H9 (cell line): ENCODE data around the gene TNIP1. TPM values are rescaled to one million over a fixed set of nuclear protein-coding genes. Genes with fewer than 3 reads are reported as not detected.

Experiments
- DNase-seq: peaks from one replicate; pipeline ENCODE4 v3.0.0-alpha.2; 2017
- H2AFZ ChIP-seq: one replicate; pipeline ENCODE4 v1.6.1; 2013; ENCODE audit warnings: mild to moderate bottlenecking, low read length, control low read depth, moderate library complexity
- H2AK5ac ChIP-seq: 2 replicates; pipeline ENCODE4 v1.6.1; 2013; ENCODE audit warnings: low read length, control low read depth, mixed read lengths; ENCODE audit not compliant: insufficient read length
- H2BK120ac ChIP-seq: one replicate; pipeline ENCODE4 v1.6.1; 2013; ENCODE audit warnings: low read depth, mild to moderate bottlenecking, low read length, control low read depth, inconsistent platforms; ENCODE audit not compliant: poor library complexity, severe bottlenecking
- H2BK12ac ChIP-seq: 2 replicates; pipeline ENCODE4 v1.6.1; 2013; ENCODE audit warnings: low read length, control low read depth, mixed read lengths, low read depth; ENCODE audit not compliant: insufficient read length
- H2BK15ac ChIP-seq: 2 replicates; pipeline ENCODE4 v1.6.1; 2013; ENCODE audit warnings: low read depth, low read length, control low read depth
- H2BK20ac ChIP-seq: one replicate; pipeline ENCODE4 v1.6.1; 2013; ENCODE audit warnings: low read depth, mild to moderate bottlenecking, low read length, control low read depth, inconsistent platforms; ENCODE audit not compliant: poor library complexity, severe bottlenecking
- H2BK5ac ChIP-seq: 2 replicates; pipeline ENCODE4 v1.6.1; 2013; ENCODE audit warnings: low read length, control low read depth, mixed read lengths; ENCODE audit not compliant: insufficient read length
- H3K14ac ChIP-seq: 2 replicates; pipeline ENCODE4 v1.6.1; 2013; ENCODE audit warnings: low read length, control low read depth; ENCODE audit not compliant: insufficient read depth
- H3K18ac ChIP-seq: 2 replicates; pipeline ENCODE4 v1.6.1; 2013; ENCODE audit warnings: low read depth, mild to moderate bottlenecking, mixed read lengths, low read length, control low read depth; ENCODE audit not compliant: insufficient read length
- H3K23ac ChIP-seq: 2 replicates; pipeline ENCODE4 v1.6.1; 2013; ENCODE audit warnings: low read length, control low read depth, mixed read lengths, low read depth; ENCODE audit not compliant: insufficient read length
- H3K23me2 ChIP-seq: 2 replicates; pipeline ENCODE4 v1.6.1; 2013; ENCODE audit warnings: low read depth, mild to moderate bottlenecking, mixed read lengths, low read length, control low read depth; ENCODE audit not compliant: insufficient read length, poor library complexity, severe bottlenecking
- H3K27ac ChIP-seq: 2 replicates; pipeline ENCODE4 v1.5.1; 2013; ENCODE audit warnings: low read length, control low read depth, mixed read lengths, low read depth; ENCODE audit not compliant: insufficient read length
- H3K27me3 ChIP-seq: 2 replicates; pipeline ENCODE4 v1.6.1; 2013; ENCODE audit warnings: low read length, control low read depth, inconsistent platforms; ENCODE audit not compliant: insufficient read depth
- H3K4ac ChIP-seq: 2 replicates; pipeline ENCODE4 v1.6.1; 2013; ENCODE audit warnings: low read depth, mild to moderate bottlenecking, control low read depth, inconsistent platforms, low read length, moderate library complexity
- H3K4me1 ChIP-seq: 2 replicates; pipeline ENCODE4 v1.6.1; 2013; ENCODE audit warnings: low read length, control low read depth, inconsistent platforms; ENCODE audit not compliant: insufficient read depth
- H3K4me2 ChIP-seq: 2 replicates; pipeline ENCODE4 v1.6.1; 2013; ENCODE audit warnings: low read length, control low read depth, mixed read lengths; ENCODE audit not compliant: insufficient read length, insufficient read depth
- H3K56ac ChIP-seq: 2 replicates; pipeline ENCODE4 v1.6.1; 2013; ENCODE audit warnings: low read depth, mild to moderate bottlenecking, mixed read lengths, low read length, control low read depth; ENCODE audit not compliant: insufficient read length
- H3K79me1 ChIP-seq: 2 replicates; pipeline ENCODE4 v1.6.1; 2013; ENCODE audit warnings: low read depth, mild to moderate bottlenecking, moderate library complexity, low read length, control low read depth, inconsistent platforms; ENCODE audit not compliant: insufficient read depth, poor library complexity, severe bottlenecking
- H3K79me2 ChIP-seq: 2 replicates; pipeline ENCODE4 v1.6.1; 2013; ENCODE audit warnings: low read length, control low read depth, inconsistent platforms; ENCODE audit not compliant: insufficient read depth
- H3K9ac ChIP-seq: 2 replicates; pipeline ENCODE4 v1.6.1; 2013; ENCODE audit warnings: low read length, control low read depth, mixed read lengths; ENCODE audit not compliant: insufficient read length; ENCODE audit errors: extremely low read depth
- H3K9me3 ChIP-seq: one replicate; pipeline ENCODE4 v1.6.1; 2013; ENCODE audit warnings: low read depth, low read length, inconsistent platforms; ENCODE audit not compliant: control insufficient read depth
- H3T11ph ChIP-seq: one replicate; pipeline ENCODE4 v1.6.1; 2013; ENCODE audit warnings: mild to moderate bottlenecking, low read length, control low read depth, inconsistent platforms
- H4K20me1 ChIP-seq: one replicate; pipeline ENCODE4 v1.6.1; 2013; ENCODE audit not compliant: control insufficient read depth, insufficient read length, insufficient read depth
- H4K5ac ChIP-seq: 2 replicates; pipeline ENCODE4 v1.6.1; 2013; ENCODE audit warnings: low read depth, mild to moderate bottlenecking, mixed read lengths, low read length, control low read depth; ENCODE audit not compliant: insufficient read length
- H4K8ac ChIP-seq: replicated peaks from 2 replicates; pipeline ENCODE4 v1.6.1; 2013; ENCODE audit warnings: low read length, control low read depth, mixed read lengths, low read depth; ENCODE audit not compliant: insufficient read length
- H4K91ac ChIP-seq: 2 replicates; pipeline ENCODE4 v1.6.1; 2013; ENCODE audit warnings: low read depth, mild to moderate bottlenecking, moderate library complexity, mixed read lengths, low read length, control low read depth; ENCODE audit not compliant: insufficient read length
- H3K27ac Mint-ChIP-seq, 3 experiments: 2 replicates in 2 of 3; 3 replicates in 1 of 3; pipeline ENCODE4 v1.8.0; 2020 to 2021; ENCODE audit warnings: mixed read lengths in 3 of 3, mild to moderate bottlenecking in 1 of 3, moderate library complexity in 1 of 3
- H3K27me3 Mint-ChIP-seq: 2 replicates; pipeline ENCODE4 v1.8.0; 2021; ENCODE audit warnings: low read depth, mild to moderate bottlenecking, moderate library complexity, mixed read lengths
- H3K36me3 Mint-ChIP-seq, 3 experiments: 2 replicates in 2 of 3; 3 replicates in 1 of 3; pipeline ENCODE4 v1.8.0; 2020 to 2021; ENCODE audit warnings: low read depth in 3 of 3, mixed read lengths in 3 of 3; ENCODE audit not compliant: insufficient read depth in 1 of 3
- H3K4me1 Mint-ChIP-seq, 2 experiments: 2 replicates each; pipeline ENCODE4 v1.8.0; 2020; ENCODE audit warnings: mixed read lengths in 2 of 2
- H3K4me3 Mint-ChIP-seq, 2 experiments: 2 replicates in 1 of 2; 3 replicates in 1 of 2; pipeline ENCODE4 v1.8.0; 2020 to 2021; ENCODE audit warnings: mild to moderate bottlenecking in 2 of 2, mixed read lengths in 2 of 2, moderate library complexity in 1 of 2
- H3K9me3 Mint-ChIP-seq, 2 experiments: 2 replicates in 1 of 2; 3 replicates in 1 of 2; pipeline ENCODE4 v1.8.0; 2020; ENCODE audit warnings: mild to moderate bottlenecking in 2 of 2, mixed read lengths in 2 of 2, moderate library complexity in 1 of 2
- CTCF ChIP-seq: fragments of 200-600 bp; sonication (generic); conservative IDR thresholded peaks from 3 replicates; pipeline ENCODE4 v1.8.0; 2021; ENCODE audit warnings: antibody characterized with exemption, mild to moderate bottlenecking
- WGBS: extraction: QIAGEN DNeasy Blood & Tissue Kit; methylation state at CpG from one replicate; pipeline ENCODE4 v1.1.7; 2013; ENCODE audit warnings: missing lambda C conversion rate, low lambda C conversion rate, mixed read lengths; ENCODE audit not compliant: insufficient read length; ENCODE audit errors: extremely low coverage; 5-methylcytosine and 5-hydroxymethylcytosine counted together
- total RNA-seq: library from RNA; stranded (reverse); gene quantifications from 2 replicates; pipeline ENCODE4 v1.2.1, GENCODE V29; 2021

TNIP1 gene
- total RNA-seq, 1 experiment from 2014 or later = 40.8 TPM

GRCh38 chr5:151054709-151055108 lies 26.1 kb downstream of the TNIP1 start:
- Mint-ChIP-seq H3K36me3 (peaks cover 1 to 17% (median 9%) of the 10 kb centered on the region in 3 experiments; a peak in 3 of 7 replicates), H3K27ac (no peak overlapping the region; a peak in 1 of 7 replicates), H3K27me3 (no peaks in the 10 kb centered on the region), H3K4me1 (peaks cover 0 to 5% of the 10 kb centered on the region in 2 experiments; a peak in 1 of 4 replicates), H3K4me3 (no peak overlapping the region), H3K9me3 (no peaks in the 10 kb centered on the region)
- H3K4me2 ChIP-seq = no peak overlapping the region
- no peaks in the 10 kb centered on the region for H3K9me3 ChIP-seq
- H2BK120ac ChIP-seq = no peak overlapping the region
- no peaks in the 10 kb centered on the region for H3K27me3 ChIP-seq
- H2BK15ac ChIP-seq = no peak overlapping the region
- H2BK5ac ChIP-seq = no peak overlapping the region
- H3T11ph ChIP-seq = no peak overlapping the region
- H2AFZ ChIP-seq = no peak overlapping the region
- no peaks in the 10 kb centered on the region for H3K79me2 ChIP-seq
- H2BK20ac ChIP-seq = no peak overlapping the region
- H3K56ac ChIP-seq = no peak overlapping the region
- no peaks in the 10 kb centered on the region for H3K79me1 ChIP-seq
- no CpG with 5 or more reads among the region's 3 CpGs for WGBS
- no peaks in the 10 kb centered on the region for H4K20me1 ChIP-seq
- no peak for TF ChIP-seq CTCF
- H3K18ac ChIP-seq = no peak overlapping the region
- no peak overlapping the region for H4K8ac ChIP-seq
- H3K4me1 ChIP-seq = no peaks in the 10 kb centered on the region
- H2AK5ac ChIP-seq = no peak overlapping the region
- DNase-seq = no peak
- H3K23me2 ChIP-seq = no peaks in the 10 kb centered on the region
- no peak overlapping the region for H4K5ac ChIP-seq
- H3K14ac ChIP-seq = no peak overlapping the region
- H2BK12ac ChIP-seq = no peak overlapping the region
- H3K23ac ChIP-seq = no peak overlapping the region
- H3K9ac ChIP-seq = no peak overlapping the region
- H4K91ac ChIP-seq = no peak overlapping the region
- H3K27ac ChIP-seq = no peak overlapping the region
- no peak overlapping the region for H3K4ac ChIP-seq
